Measurements from ENCODE around the gene RAB27A.
"Not testable (repeated sequence)": the region's sequence is repeated elsewhere in the genome, so short reads cannot be mapped to it uniquely, and the experiment has no call there.

Gene RAB27A

DNA sequence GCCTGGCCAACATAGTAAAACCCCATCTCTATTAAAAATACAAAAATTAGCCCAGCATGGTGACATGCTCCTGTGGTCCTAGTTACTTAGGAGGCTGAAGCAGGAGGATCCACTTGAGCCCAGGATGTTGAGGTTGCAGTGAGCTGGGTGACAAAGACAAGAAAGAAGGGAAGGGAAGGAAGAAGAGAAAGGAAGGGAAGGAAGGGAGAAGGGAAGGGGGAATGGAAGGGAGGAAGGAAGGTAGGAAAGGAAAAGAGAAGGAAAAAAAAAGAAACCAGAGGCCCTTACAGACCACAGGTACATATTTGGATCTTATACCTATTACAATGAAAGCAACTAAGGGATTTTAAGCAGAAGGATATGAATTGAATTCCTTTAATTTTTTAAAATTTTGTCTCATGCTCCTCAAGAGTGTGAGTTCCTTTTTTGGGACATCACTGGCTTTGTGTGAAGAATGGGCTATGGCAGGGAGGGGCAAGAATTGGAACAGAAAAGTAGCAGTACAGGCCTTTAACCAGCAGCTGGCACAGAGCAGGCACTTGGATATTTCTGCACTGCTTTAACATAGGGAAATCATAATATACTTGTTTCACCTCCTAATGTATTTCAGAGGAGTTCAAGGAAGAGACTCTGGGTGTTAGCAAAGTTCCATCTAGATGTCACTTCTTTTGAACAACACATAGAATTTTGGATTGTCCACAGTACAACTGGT lies 7.9 kb downstream of the RAB27A start:
- DNase-seq = no peak

DNA sequence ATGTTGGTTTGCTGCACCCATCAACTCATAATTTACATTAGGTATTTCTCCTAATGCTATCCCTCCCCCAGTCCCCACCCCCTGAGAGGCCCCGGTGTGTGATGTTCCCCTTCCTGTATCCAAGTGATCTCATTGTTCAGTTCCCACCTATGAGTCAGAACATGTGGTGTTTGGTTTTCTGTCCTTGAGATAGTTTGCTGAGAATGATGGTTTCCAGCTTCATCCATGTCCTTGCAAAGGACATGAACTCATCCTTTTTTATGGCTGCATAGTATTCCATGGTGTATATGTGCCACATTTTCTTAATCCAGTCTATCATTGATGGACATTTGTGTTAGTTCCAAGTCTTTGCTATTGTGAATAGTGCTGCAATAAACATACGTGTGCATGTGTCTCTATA lies 9.0 kb downstream of the RAB27A start:
- DNase-seq = not testable (repeated sequence)

DNA sequence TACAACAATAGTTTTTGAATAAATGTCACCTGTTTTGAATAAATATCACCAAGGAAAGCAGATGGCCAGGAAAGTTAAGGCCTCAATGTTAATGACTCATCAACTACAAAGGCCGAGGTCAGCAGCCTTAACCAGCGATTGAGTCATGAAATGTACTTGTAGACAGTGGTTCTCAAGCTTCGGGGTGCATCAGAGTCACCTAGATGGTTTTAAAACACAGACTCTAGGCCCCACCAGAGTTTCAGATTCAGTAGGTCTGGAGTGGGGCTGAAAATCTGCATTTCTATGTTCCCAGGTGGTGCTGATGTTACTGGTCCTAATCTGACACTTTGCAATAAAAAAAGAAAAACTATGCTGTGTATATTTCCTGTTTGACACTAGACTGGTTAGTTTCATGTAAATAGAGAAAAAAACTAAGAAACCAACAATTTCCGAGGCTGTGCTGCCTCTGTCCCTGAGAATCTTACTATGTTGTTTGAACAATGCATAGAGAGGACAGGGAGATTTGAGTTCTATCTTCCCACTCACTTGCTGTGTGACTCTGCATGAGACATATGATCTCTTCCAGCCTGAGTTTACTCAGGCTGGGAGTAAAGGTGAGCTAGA lies 9.8 kb downstream of the RAB27A start:
- peak; percentile 21 for DNase-seq

DNA sequence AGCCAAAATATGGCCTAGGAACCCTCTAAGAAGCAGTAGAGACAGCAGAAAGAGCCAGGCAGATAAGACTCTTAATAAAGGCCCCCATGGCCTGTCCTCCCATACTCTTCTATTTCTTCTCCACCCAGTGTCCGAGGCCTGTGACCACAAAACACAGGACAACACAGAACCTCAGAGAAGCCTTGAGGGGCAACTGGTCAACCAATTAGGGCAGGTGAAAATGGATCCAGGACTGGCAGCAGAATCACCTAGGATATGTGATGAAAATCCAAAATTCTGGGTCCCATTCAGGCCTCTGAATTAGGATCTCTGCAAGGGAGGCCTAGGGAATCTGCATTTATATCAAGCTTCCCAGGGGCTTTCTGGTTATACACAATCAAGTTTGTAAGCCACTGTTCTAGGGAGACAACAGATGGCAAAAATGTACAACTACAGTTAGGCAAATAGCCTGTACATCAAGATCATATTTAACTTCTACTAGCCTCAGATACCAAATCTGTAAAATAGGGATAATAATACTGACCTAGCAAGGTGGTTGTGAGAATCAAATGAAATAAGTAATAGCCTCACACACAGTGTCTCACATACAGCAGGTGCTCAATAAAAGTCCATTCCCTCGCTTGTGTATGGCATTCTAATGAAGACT lies 10.4 kb downstream of the RAB27A start:
- DNase-seq = no peak

- no peak for DNase-seq
These were observed 11.9 kb downstream of the RAB27A start for GRCh38 chr15:55277715-55278114.

DNA sequence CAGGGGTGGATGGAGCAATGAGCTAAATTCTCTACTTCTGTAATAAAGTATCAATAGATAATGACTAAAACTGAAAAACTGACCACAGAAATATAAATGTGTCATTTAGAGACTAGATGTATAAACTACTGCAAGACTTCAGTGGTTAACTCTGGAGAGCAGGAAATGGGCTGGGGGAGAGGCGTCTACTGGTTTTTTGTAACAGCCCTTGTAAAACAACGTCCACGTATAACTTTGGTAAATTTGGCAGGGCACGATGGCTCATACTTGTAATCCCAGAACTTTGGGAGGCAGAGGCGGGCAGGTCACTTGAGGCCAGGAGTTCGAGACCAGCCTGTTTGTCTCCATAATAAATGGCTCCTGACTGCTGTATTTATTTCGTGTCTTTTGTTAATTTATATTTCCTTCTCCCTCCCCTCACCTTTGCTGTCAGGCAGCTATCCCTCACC lies 12.5 kb downstream of the RAB27A start:
- no peak for DNase-seq

- no peak for DNase-seq
These were observed 13.3 kb downstream of the RAB27A start for GRCh38 chr15:55276324-55276723.

DNA sequence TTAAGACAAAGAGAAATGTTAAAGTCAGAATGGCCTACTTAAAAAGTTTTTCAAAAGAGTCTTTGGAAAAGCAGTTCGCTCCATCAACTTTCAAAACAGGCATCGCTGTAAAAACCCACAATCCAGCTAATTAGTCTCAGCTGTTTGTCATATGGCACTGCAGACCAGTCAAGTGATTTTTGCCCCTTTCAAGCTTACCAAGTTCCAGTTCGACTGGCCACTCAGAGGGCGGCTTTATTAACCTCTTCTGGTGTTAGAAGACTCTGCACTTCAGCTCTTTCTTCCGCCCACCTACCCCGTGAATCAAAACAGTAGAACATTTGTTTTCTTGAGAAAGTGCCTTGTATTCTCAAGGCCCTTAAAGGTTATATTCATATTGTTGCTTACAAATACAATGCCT lies 19.3 kb downstream of the RAB27A start:
- DNase-seq = no peak

DNA sequence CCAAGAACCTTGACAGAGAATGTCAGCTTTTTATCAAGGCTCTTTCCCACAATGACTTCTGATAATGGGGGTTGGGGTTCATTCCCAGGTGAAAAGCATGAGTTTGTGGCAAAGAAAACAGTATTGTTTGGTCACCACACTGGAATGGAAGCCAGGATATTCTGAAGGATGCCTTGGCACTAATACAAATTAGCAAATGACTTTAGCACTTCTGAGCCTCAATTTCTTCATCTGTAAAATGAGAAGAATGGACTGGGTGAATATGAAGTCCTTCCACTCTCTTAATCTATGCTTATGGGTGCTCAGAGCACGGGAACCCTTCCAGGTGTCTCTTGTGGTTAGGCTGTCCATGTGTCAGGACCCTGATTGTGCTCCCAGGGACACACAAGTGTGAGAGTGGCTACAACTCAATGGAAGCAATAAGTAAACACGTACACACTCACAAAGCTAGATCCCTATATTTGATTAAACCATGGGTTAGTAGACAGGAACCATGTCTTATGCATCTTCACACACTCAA lies 21.4 kb downstream of the RAB27A start:
- DNase-seq = no peak

- no peak for DNase-seq
These were observed 22.0 kb downstream of the RAB27A start for GRCh38 chr15:55267401-55268175.

DNA sequence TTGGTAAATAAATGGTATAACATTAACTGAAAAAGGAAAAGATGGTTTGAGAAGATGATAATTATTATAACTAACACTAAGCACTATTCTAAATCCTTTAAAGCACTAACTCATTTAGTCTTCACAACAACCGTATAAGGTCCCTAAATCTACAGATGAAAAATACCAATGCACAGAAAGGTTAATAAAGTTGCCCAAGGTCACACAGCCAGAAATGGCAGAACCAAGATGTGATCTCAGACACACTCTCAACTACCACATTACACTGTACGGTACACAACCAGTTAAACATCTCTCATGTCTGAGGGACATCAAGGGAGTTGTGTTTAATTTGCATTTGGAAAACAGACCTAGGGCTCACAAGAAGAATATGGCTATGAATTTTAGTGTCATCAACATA lies 23.1 kb downstream of the RAB27A start:
- DNase-seq = no peak

DNA sequence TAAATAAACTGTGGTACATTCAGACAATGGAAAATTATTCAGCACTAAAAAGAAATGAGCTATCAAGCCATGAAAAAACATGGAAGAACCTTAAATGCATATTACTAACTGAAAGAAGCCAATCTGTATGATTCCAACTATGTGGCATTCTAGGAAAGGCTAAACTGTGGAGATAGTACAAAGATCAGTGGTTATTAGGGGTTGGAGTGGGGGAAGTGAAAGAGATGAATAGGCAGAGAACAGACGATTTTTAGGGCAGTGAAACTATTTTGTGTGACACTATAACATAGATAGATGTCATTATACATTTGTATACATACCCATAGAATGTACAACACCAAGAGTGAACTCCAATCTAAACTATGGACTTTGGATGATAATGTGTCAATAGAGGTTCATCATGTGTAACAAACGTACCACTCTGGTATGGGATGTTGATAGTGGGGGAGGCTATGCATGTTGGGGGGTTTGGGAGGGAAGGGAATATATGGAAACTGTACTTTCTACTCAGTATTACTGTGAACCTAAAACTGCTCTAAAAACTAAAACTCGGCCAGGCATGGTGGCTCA lies 29.0 kb downstream of the RAB27A start:
- no peak for DNase-seq

GRCh38 chr15:55257938-55258337 lies 31.7 kb downstream of the RAB27A start:
- no peak for DNase-seq

DNA sequence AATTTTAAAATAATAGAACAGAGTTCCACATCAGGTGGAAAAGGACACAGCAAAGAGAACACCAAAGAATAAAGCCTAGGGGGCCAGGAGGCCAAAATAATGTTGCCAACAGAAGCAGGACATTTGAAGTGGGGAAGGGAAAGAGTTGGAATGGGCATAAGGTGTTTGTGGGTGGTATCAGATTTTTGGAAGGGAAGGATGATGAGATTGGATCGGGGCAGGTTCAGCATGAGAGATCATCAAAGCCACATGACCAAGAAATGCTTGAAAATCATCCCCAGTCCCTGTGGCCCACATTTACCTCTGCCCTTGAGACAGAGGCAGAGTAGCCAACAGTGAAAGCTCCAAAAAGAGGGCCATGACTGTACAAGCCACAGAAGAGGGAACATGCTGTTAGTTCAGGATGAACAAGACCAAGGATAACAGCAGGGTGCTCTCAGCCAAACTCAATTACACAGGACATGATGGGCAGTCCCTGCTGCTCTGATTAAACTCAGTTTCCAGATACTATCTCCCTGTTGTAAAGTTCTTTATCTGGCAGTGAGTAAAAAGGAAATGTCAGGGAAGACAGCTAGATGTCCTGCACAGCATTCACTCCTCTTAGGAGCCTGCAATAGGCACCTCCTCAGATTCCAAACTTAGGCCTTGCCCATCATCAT lies 32.5 kb downstream of the RAB27A start:
- DNase-seq = no peak

DNA sequence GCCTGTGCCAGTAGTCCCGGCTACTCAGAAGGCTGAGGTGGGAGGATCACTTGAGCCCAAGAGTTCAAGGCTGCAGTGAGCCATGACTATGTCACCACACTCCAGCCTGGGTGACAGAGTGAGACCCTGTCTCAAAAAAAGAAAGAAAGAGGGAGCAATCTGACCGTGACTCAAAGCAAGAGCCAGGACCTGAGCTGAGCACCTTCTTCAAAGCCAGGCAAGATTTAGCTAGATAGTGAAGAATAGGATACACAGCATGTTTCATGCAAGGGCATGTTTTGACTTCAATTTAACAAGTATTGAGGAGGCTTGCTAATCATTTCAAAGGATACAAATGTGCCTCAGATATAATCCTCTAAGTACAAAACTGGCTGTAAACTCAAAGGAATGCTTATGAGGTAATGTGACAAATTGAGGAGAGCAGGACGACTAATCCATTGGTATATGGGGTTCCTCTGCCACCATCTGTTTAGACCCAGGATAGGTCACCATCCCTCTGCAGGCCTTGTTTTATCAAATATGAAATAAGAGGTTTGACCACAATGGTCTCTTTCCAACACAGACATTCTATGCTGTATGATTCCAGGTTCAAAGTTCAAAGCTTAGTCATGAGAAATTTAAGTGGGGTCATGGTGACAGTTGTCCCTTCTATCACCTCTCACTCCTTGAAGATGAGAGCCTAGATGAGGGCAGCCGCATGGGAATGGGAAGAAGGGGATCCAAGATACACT lies 33.2 kb downstream of the RAB27A start:
- DNase-seq = no peak

- no peak for DNase-seq
These were observed 33.9 kb downstream of the RAB27A start for GRCh38 chr15:55255714-55256113.

- DNase-seq = no peak
These were observed 34.5 kb downstream of the RAB27A start for GRCh38 chr15:55254916-55255679.

DNA sequence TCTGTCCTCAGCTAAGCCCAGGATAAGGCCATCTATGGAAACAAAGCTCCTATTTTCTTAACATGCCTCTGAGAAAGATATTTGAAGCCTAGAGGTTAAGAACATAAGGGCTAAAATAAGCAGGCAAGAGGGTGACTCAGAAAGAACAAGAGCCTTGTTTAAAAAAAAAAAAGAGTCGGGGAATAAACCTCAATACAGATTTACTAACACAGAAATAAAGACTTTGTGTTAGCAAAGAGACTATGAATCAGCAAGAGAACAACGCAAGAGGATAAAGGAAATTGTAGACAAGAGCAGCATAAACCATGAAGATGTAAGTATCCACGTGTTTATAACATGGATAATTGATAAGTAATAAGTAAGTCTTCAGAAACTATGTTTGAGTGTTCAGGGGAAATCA lies 36.0 kb downstream of the RAB27A start:
- no peak for DNase-seq

GRCh38 chr15:55252201-55252600 lies 37.4 kb downstream of the RAB27A start:
- DNase-seq = not testable (repeated sequence)

- no peak for DNase-seq
These were observed 38.7 kb downstream of the RAB27A start for GRCh38 chr15:55250941-55251340.

GRCh38 chr15:55250392-55250791 lies 39.2 kb downstream of the RAB27A start:
- DNase-seq = no peak

Data from T1000 (cell line).